HepG2 (cell line): ENCODE data around the gene HPCAL1. TPM values are rescaled to one million over a fixed set of nuclear protein-coding genes. Genes with fewer than 3 reads are reported as not detected.

Experiments
- CBX2 ChIP-seq, 2 experiments: fragments of 200-600 bp in 1 of 2; sonication (generic); formaldehyde crosslinking in 1 of 2; IDR thresholded peaks; 2 replicates each; pipeline versions ENCODE4 v1.7.0 to v1.8.1; 2018 to 2022; ENCODE audit warnings: low read depth in 2 of 2, low read length in 1 of 2, mild to moderate bottlenecking in 1 of 2, missing genetic modification reagents in 1 of 2
- CREM ChIP-seq, 2 experiments: sonication (generic) in 1 of 2; formaldehyde crosslinking in 1 of 2; IDR thresholded peaks; 2 replicates each; pipeline versions ENCODE4 v1.4.0 to v1.6.1; 2016 to 2020; ENCODE audit warnings: antibody characterized with exemption in 1 of 2, mild to moderate bottlenecking in 1 of 2, missing genetic modification reagents in 1 of 2
- E2F5 ChIP-seq: sonication (generic); formaldehyde crosslinking; conservative IDR thresholded peaks from 2 replicates; pipeline ENCODE4 v1.4.0; 2020; ENCODE audit warnings: missing genetic modification reagents
- HOXA5 ChIP-seq: sonication (generic); formaldehyde crosslinking; IDR thresholded peaks from 2 replicates; pipeline ENCODE4 v1.4.0; 2020; ENCODE audit warnings: missing genetic modification reagents
- JDP2 ChIP-seq: sonication (generic); formaldehyde crosslinking; IDR thresholded peaks from 2 replicates; pipeline ENCODE4 v1.8.1; 2022; ENCODE audit warnings: missing genetic modification reagents, borderline replicate concordance
- MTA1 ChIP-seq: sonication (generic); formaldehyde crosslinking; IDR thresholded peaks from 2 replicates; pipeline ENCODE4 v1.4.0; 2020; ENCODE audit warnings: missing genetic modification reagents, mild to moderate bottlenecking, borderline replicate concordance
- NR2F2 ChIP-seq: IDR thresholded peaks from 2 replicates; pipeline ENCODE4 v1.6.1; 2012; ENCODE audit warnings: low read depth, inconsistent platforms, borderline replicate concordance
- PBX2 ChIP-seq: IDR thresholded peaks from 2 replicates; pipeline ENCODE4 v1.6.1; 2016; ENCODE audit warnings: control low read depth
- RBFOX2 ChIP-seq: fragments of 200-400 bp; formaldehyde crosslinking; IDR thresholded peaks from 2 replicates; pipeline ENCODE4 v1.6.1; 2017; ENCODE audit warnings: low read depth, mild to moderate bottlenecking, low read length
- SNAPC2 ChIP-seq: sonication (generic); formaldehyde crosslinking; IDR thresholded peaks from 2 replicates; pipeline ENCODE4 v1.8.1; 2022; ENCODE audit warnings: mild to moderate bottlenecking, missing genetic modification reagents
- TFDP1 ChIP-seq: IDR thresholded peaks from 2 replicates; pipeline ENCODE4 v1.6.1; 2016; ENCODE audit warnings: missing compliant biosample characterization, missing genetic modification reagents, borderline replicate concordance
- THAP7 ChIP-seq: sonication (generic); formaldehyde crosslinking; IDR thresholded peaks from 2 replicates; pipeline ENCODE4 v1.8.1; 2023; ENCODE audit warnings: mild to moderate bottlenecking, missing genetic modification reagents
- ZBTB34 ChIP-seq: sonication (generic); formaldehyde crosslinking; IDR thresholded peaks from 2 replicates; pipeline ENCODE4 v1.8.0; 2022; ENCODE audit warnings: mild to moderate bottlenecking, missing genetic modification reagents
- ZNF138 ChIP-seq: sonication (generic); formaldehyde crosslinking; IDR thresholded peaks from 2 replicates; pipeline ENCODE4 v1.5.0; 2020; ENCODE audit warnings: mild to moderate bottlenecking, low read depth, missing genetic modification reagents
- ZNF292 ChIP-seq: sonication (generic); formaldehyde crosslinking; IDR thresholded peaks from 2 replicates; pipeline ENCODE4 v1.8.1; 2022; ENCODE audit warnings: mild to moderate bottlenecking, low read depth, missing genetic modification reagents, borderline replicate concordance
- ZNF335 ChIP-seq: sonication (generic); formaldehyde crosslinking; IDR thresholded peaks from 2 replicates; pipeline ENCODE4 v1.4.0; 2020; ENCODE audit warnings: missing genetic modification reagents
- ZNF451 ChIP-seq: sonication (generic); formaldehyde crosslinking; IDR thresholded peaks from 2 replicates; pipeline ENCODE4 v1.5.0; 2020; ENCODE audit warnings: mild to moderate bottlenecking, missing genetic modification reagents
- ZNF503 ChIP-seq: sonication (generic); formaldehyde crosslinking; IDR thresholded peaks from 2 replicates; pipeline ENCODE4 v1.4.0; 2020; ENCODE audit warnings: missing genetic modification reagents
- ZNF556 ChIP-seq: sonication (generic); formaldehyde crosslinking; IDR thresholded peaks from 2 replicates; pipeline ENCODE4 v1.4.0; 2020; ENCODE audit warnings: mild to moderate bottlenecking, missing genetic modification reagents, borderline replicate concordance
- ZNF564 ChIP-seq: sonication (generic); formaldehyde crosslinking; IDR thresholded peaks from 2 replicates; pipeline ENCODE4 v1.8.1; 2023; ENCODE audit warnings: mild to moderate bottlenecking, missing genetic modification reagents
- ZNF691 ChIP-seq: sonication (generic); formaldehyde crosslinking; IDR thresholded peaks from 2 replicates; pipeline ENCODE4 v1.4.0; 2020; ENCODE audit warnings: missing genetic modification reagents, low read depth, mild to moderate bottlenecking, borderline replicate concordance
- polyA plus RNA-seq, 8 experiments: library from polyadenylated mRNA; depleted of rRNA in 3 of 8; stranded (reverse) in 7 of 8; unstranded in 1 of 8; fragments of >200 nt; fragmentation: Illumina TruSeq in 4 of 8; extraction: Trizol in 4 of 8; gene quantifications; 2 replicates each; pipeline versions ENCODE4 v1.2.1 to v1.2.3, GENCODE V29; 2011 to 2016; ENCODE audit warnings: low read depth in 4 of 8, missing spikeins in 1 of 8, mixed read lengths in 1 of 8; ENCODE audit not compliant: insufficient read depth in 1 of 8
- total RNA-seq, 5 experiments: library from RNA; depleted of rRNA; stranded (reverse); fragments of >200 nt; fragmentation: Illumina TruSeq; extraction: Trizol; gene quantifications; 2 replicates each; pipeline ENCODE4 v1.2.3, GENCODE V29; 2016; ENCODE audit warnings: low read depth in 1 of 5

HPCAL1 gene
- total and polyA plus RNA-seq, 2 of the 13 experiments (the other 11 are each of a cell fraction or from before 2014, with no cell fraction given) = 29.5 to 29.9 TPM

- TF ChIP-seq CBX2 (IDR thresholded peaks at IDR 0.05; ENCODE audit: low read depth, low read length) (no peak), CBX2 (CRISPR knock-in tag; IDR thresholded peaks at IDR 0.05; ENCODE audit: low read depth) (no peak), ZNF556 (CRISPR knock-in tag) (no peak), ZNF503 (CRISPR knock-in tag) (0 out of 2 replicates have a peak, but pooled peaks have one; percentile 9), ZNF564 (CRISPR knock-in tag) (no peak), ZNF138 (no peak), ZNF691 (CRISPR knock-in tag) (peak; percentile 61; the same call in 1 of the 2 replicates), CREM (IDR thresholded peaks at IDR 0.05) (no peak), CREM (CRISPR knock-in tag; IDR thresholded peaks at IDR 0.05) (no peak), ZNF335 (CRISPR knock-in tag) (no peak; the same call in 1 of the 2 replicates), JDP2 (no peak), THAP7 (no peak), NR2F2 (no peak; the same call in 1 of the 2 replicates), E2F5 (CRISPR knock-in tag) (no peak), ZNF451 (CRISPR knock-in tag) (no peak), SNAPC2 (CRISPR knock-in tag) (peak; percentile 82), RBFOX2 (no peak; the same call in 1 of the 2 replicates), TFDP1 (no peak), HOXA5 (CRISPR knock-in tag) (no peak), ZNF292 (no peak), MTA1 (CRISPR knock-in tag) (no peak), ZBTB34 (CRISPR knock-in tag) (no peak), PBX2 (CRISPR knock-in tag) (no peak)
These were observed 694 bp upstream of the HPCAL1 start (continued) for GRCh38 chr2:10301941-10302478.
